Endothelial cell of umbilical vein (primary cell): ENCODE results near the gene CCDC88B. TPM values are rescaled to one million over a fixed set of nuclear protein-coding genes. Genes with fewer than 3 reads are reported as not detected.

ENCODE experiments used
- BruUV-seq: library from RNA; stranded (reverse); fragments of 400-500 nt; replicated peaks from 2 replicates; lab custom pipeline; 2021; lab: Mats Ljungman, UMichigan
- CTCF ChIA-PET: fragments of 300-600, 350-600 bp; sonication (Branson Sonifier 250); formaldehyde crosslinking; loops from one replicate; lab custom pipeline; 2021; ENCODE audit warnings: antibody characterized with exemption, inconsistent platforms; lab: Charles Lee
- POLR2A ChIA-PET: fragments of 300-600, 350-600 bp; sonication (Branson Sonifier 250); formaldehyde crosslinking; loops from one replicate; lab custom pipeline; 2021; ENCODE audit warnings: antibody characterized with exemption, inconsistent platforms; lab: Charles Lee
- DNase-seq: peaks from one replicate; pipeline ENCODE4 v3.0.0-alpha.2; 2011; ENCODE audit warnings: low read depth, low spot score
- FAIRE-seq: peaks from 2 replicates; lab custom pipeline; 2011; peaks lifted over from hg19 to GRCh38; lab: Jason Lieb, UNC
- H2AFZ ChIP-seq: 2 replicates; pipeline ENCODE4 v1.6.0; 2012; ENCODE audit warnings: low read depth, low read length, control low read depth, inconsistent platforms
- H3K27ac ChIP-seq: 2 replicates; pipeline ENCODE4 v1.5.1; 2011; ENCODE audit warnings: low read depth, mild to moderate bottlenecking, control low read depth, low read length, moderate library complexity; ENCODE audit not compliant: insufficient read depth
- H3K27me3 ChIP-seq, 2 experiments: 2 replicates each; pipeline versions ENCODE4 v1.6.0 to v1.6.1; 2011; ENCODE audit warnings: low read length in 2 of 2, mixed read lengths in 1 of 2; ENCODE audit not compliant: control insufficient read depth in 2 of 2, insufficient read depth in 2 of 2
- H3K36me3 ChIP-seq, 2 experiments: 2 replicates in 1 of 2; 3 replicates in 1 of 2; pipeline ENCODE4 v1.5.1; 2011; ENCODE audit warnings: low read length in 2 of 2, mild to moderate bottlenecking in 1 of 2, moderate library complexity in 1 of 2; ENCODE audit not compliant: control insufficient read depth in 2 of 2, insufficient read depth in 2 of 2; ENCODE audit errors: extremely low read depth in 1 of 2
- H3K4me1 ChIP-seq: 3 replicates; pipeline ENCODE4 v1.5.1; 2011; ENCODE audit warnings: mild to moderate bottlenecking, low read length; ENCODE audit not compliant: control insufficient read depth, insufficient read depth; ENCODE audit errors: extremely low read depth
- H3K4me2 ChIP-seq: 2 replicates; pipeline ENCODE4 v1.6.1; 2011; ENCODE audit warnings: low read length, control low read depth, mixed read lengths; ENCODE audit not compliant: insufficient read depth
- H3K4me3 ChIP-seq, 3 experiments: fragments of 200-600 bp in 1 of 3; sonication (generic), shearing (Covaris generic) in 1 of 3; replicated peaks in 1 of 3; 2 replicates each; pipeline ENCODE4 v1.5.1; 2011 to 2016; ENCODE audit warnings: control low read depth in 3 of 3, low read length in 3 of 3, mild to moderate bottlenecking in 2 of 3, inconsistent platforms in 1 of 3, low read depth in 1 of 3, moderate library complexity in 1 of 3; ENCODE audit not compliant: insufficient read depth in 1 of 3
- H3K79me2 ChIP-seq: 2 replicates; pipeline ENCODE4 v1.6.0; 2012; ENCODE audit warnings: low read length, inconsistent platforms; ENCODE audit not compliant: control insufficient read depth, insufficient read depth
- H3K9ac ChIP-seq: replicated peaks from 2 replicates; pipeline ENCODE3; 2011; ENCODE audit warnings: low read length, control low read depth; ENCODE audit not compliant: insufficient read depth; ENCODE audit errors: extremely low read depth
- H3K9me1 ChIP-seq: replicated peaks from 3 replicates; pipeline ENCODE4 v1.6.0; 2011; ENCODE audit warnings: mild to moderate bottlenecking, low read length; ENCODE audit not compliant: control insufficient read depth, insufficient read depth; ENCODE audit errors: extremely low read depth
- H3K9me3 ChIP-seq: replicated peaks from 2 replicates; pipeline ENCODE4 v1.5.1; 2012; ENCODE audit warnings: low read length, inconsistent platforms; ENCODE audit not compliant: control insufficient read depth, insufficient read depth
- H4K20me1 ChIP-seq: replicated peaks from 2 replicates; pipeline ENCODE3; 2011; ENCODE audit warnings: mild to moderate bottlenecking, low read length; ENCODE audit not compliant: control insufficient read depth, insufficient read depth; ENCODE audit errors: extremely low read depth
- EZH2 ChIP-seq: IDR thresholded peaks from 2 replicates; pipeline ENCODE4 v1.6.1; 2012; ENCODE audit warnings: borderline replicate concordance, low read depth, mild to moderate bottlenecking, moderate library complexity, low read length, inconsistent platforms; ENCODE audit not compliant: severe bottlenecking
- FOS ChIP-seq: IDR thresholded peaks from 2 replicates; pipeline ENCODE4 v1.6.1; 2011; ENCODE audit warnings: mild to moderate bottlenecking, low read length, moderate library complexity, borderline replicate concordance; ENCODE audit not compliant: insufficient read depth
- GATA2 ChIP-seq: IDR thresholded peaks from 2 replicates; pipeline ENCODE4 v1.7.0; 2011; ENCODE audit warnings: low read depth, mild to moderate bottlenecking, moderate library complexity, mixed read lengths, low read length; ENCODE audit not compliant: insufficient read length, insufficient read depth
- JUN ChIP-seq: IDR thresholded peaks from 2 replicates; pipeline ENCODE4 v1.6.1; 2011; ENCODE audit warnings: borderline replicate concordance, low read depth; ENCODE audit not compliant: insufficient read length, insufficient read depth
- MYC ChIP-seq: IDR thresholded peaks from one replicate; pipeline ENCODE4 v1.6.1; 2011; ENCODE audit warnings: mild to moderate bottlenecking, low read depth, low read length
- POLR2A ChIP-seq: IDR thresholded peaks from 2 replicates; pipeline ENCODE4 v1.6.1; 2012; ENCODE audit warnings: low read depth, mild to moderate bottlenecking, control low read depth, low read length
- POLR2AphosphoS5 ChIP-seq: IDR thresholded peaks from 2 replicates; pipeline ENCODE4 v1.6.1; 2012; ENCODE audit warnings: low read depth, mild to moderate bottlenecking, control low read depth, low read length, moderate library complexity; ENCODE audit not compliant: insufficient read depth
- dilution Hi-C: fragments of 300-500 bp; cut with MboI; formaldehyde crosslinking; loops from one replicate; pipeline ENCODE4 v1.15.0; 2019; ENCODE audit warnings: low sequenced_read_pairs; ENCODE audit not compliant: extremely low pct_ligation_motif_present
- intact Hi-C: fragments of 100-400 bp; cut with micrococcal nuclease; formaldehyde crosslinking; loops from one replicate; pipeline ENCODE4 v1.10.0; 2022
- polyA plus RNA-seq, 4 experiments: library from polyadenylated mRNA; depleted of rRNA in 3 of 4; stranded (reverse) in 3 of 4; unstranded in 1 of 4; fragments of >200 nt; gene quantifications; 2 replicates each; pipeline versions ENCODE4 v1.2.1 to v1.2.3, GENCODE V29; 2011 to 2012; ENCODE audit warnings: missing spikeins in 1 of 4
- total RNA-seq: library from RNA; stranded (reverse); gene quantifications from 2 replicates; pipeline ENCODE4 v1.2.3, GENCODE V29; 2021
- TF ChIP-seq, protein P1 (sequence below), 2 donors: IDR thresholded peaks; 1 replicate in 1 of 2; 2 replicates in 1 of 2; pipeline ENCODE4 v1.5.1; 2011; ENCODE audit warnings: low read length in 2 of 2, mild to moderate bottlenecking in 2 of 2, moderate library complexity in 2 of 2, control low read depth in 1 of 2, inconsistent platforms in 1 of 2, low read depth in 1 of 2; ENCODE audit not compliant: insufficient read depth in 1 of 2; ENCODE audit errors: extremely low read depth in 1 of 2
- TF ChIP-seq, protein P2 (sequence below): IDR thresholded peaks from 2 replicates; pipeline ENCODE4 v1.6.1; 2011; ENCODE audit not compliant: insufficient read depth, insufficient read length

The CCDC88B gene
- total and polyA plus RNA-seq, 2 donors (not counting 3 experiments of a cell fraction or from before 2014, with no cell fraction given), result 1.8 to 2.7 TPM

DNA sequence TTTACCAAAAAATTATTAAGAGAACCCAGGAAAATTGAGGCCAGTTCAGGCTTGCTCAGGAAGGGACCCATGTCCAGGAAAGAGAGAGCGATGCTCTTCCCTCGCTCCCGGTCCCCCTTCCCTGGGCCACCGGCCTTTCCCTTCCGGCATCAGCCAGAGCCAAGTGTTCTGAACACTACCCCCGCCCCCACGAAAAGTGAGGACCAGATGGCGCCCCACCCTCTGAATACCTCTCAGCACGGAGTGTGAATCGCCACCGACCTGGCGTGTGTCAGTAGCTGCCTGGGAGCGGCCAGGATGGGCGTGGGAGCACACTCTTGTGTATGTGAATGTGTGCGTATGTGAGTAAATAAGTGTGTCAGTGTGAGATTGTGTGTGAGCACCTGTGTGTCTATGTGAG is 39.2 kb downstream of the CCDC88B start:
- BruUV-seq, result no TSS peak
- ChIA-PET CTCF (interaction anchor here (2.1 kb wide), 1 partner anchor 70 kb away, joined by 5 read pairs; no protein-coding TSS in a partner anchor), POLR2A (no interaction called here)
- Histone ChIP-seq H3K9me3 (no peaks in the 10 kb centered on the region), H3K4me3 (no peak overlapping the region), H4K20me1 (no peaks in the 10 kb centered on the region), H3K9ac (no peak overlapping the region), H2AFZ (no peak overlapping the region), H3K79me2 (no peaks in the 10 kb centered on the region), H3K36me3 (no peaks in the 10 kb centered on the region), H3K4me2 (no peak overlapping the region), H3K27me3 (peaks cover 0 to 2% of the 10 kb centered on the region in 2 experiments), H3K9me1 (no peaks in the 10 kb centered on the region), H3K4me1 (no peaks in the 10 kb centered on the region), H3K27ac (no peak overlapping the region)
- DNase-seq, result no peak
- intact Hi-C loops, result no loop called here
- dilution Hi-C loops, result no loop called here
- no peak for FAIRE-seq
- TF ChIP-seq FOS, result no peak
- no peak for TF ChIP-seq GATA2
- TF ChIP-seq EZH2, result no peak
- no peak for TF ChIP-seq MYC
- TF ChIP-seq, protein P1, sequence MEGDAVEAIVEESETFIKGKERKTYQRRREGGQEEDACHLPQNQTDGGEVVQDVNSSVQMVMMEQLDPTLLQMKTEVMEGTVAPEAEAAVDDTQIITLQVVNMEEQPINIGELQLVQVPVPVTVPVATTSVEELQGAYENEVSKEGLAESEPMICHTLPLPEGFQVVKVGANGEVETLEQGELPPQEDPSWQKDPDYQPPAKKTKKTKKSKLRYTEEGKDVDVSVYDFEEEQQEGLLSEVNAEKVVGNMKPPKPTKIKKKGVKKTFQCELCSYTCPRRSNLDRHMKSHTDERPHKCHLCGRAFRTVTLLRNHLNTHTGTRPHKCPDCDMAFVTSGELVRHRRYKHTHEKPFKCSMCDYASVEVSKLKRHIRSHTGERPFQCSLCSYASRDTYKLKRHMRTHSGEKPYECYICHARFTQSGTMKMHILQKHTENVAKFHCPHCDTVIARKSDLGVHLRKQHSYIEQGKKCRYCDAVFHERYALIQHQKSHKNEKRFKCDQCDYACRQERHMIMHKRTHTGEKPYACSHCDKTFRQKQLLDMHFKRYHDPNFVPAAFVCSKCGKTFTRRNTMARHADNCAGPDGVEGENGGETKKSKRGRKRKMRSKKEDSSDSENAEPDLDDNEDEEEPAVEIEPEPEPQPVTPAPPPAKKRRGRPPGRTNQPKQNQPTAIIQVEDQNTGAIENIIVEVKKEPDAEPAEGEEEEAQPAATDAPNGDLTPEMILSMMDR (IDR thresholded peaks at IDR 0.05; ENCODE audit: extremely low read depth in 1 of 2, insufficient read depth in 1 of 2, low read depth in 1 of 2, low read length in 2 of 2), result no peak
- no peak for TF ChIP-seq POLR2A
- no peak for TF ChIP-seq JUN
- TF ChIP-seq, protein P2, sequence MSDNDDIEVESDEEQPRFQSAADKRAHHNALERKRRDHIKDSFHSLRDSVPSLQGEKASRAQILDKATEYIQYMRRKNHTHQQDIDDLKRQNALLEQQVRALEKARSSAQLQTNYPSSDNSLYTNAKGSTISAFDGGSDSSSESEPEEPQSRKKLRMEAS, result no peak
- TF ChIP-seq POLR2AphosphoS5, result no peak
